HepG2 (cell line): ENCODE results near the gene QSOX1. TPM values are rescaled to one million over a fixed set of nuclear protein-coding genes. Genes with fewer than 3 reads are reported as not detected.

Experiments
- ATRX ChIP-seq: sonication (generic); formaldehyde crosslinking; IDR thresholded peaks from 2 replicates; pipeline ENCODE4 v1.4.0; 2020; ENCODE audit warnings: missing genetic modification reagents, borderline replicate concordance
- BORCS8-MEF2B ChIP-seq: sonication (generic); formaldehyde crosslinking; IDR thresholded peaks from 2 replicates; pipeline ENCODE4 v1.8.0; 2022; ENCODE audit warnings: mild to moderate bottlenecking, missing genetic modification reagents
- GMEB1 ChIP-seq: sonication (generic); formaldehyde crosslinking; IDR thresholded peaks from 2 replicates; pipeline ENCODE4 v1.5.1; 2020; ENCODE audit warnings: missing genetic modification reagents, mild to moderate bottlenecking, borderline replicate concordance
- HES4 ChIP-seq: sonication (generic); formaldehyde crosslinking; IDR thresholded peaks from 2 replicates; pipeline ENCODE4 v1.9.0; 2021; ENCODE audit warnings: mild to moderate bottlenecking, missing genetic modification reagents, borderline replicate concordance
- KAT2B ChIP-seq: fragments of 150-350 bp; IDR thresholded peaks from 2 replicates; pipeline ENCODE4 v1.6.1; 2014; ENCODE audit warnings: low read depth, low read length, borderline replicate concordance
- MLXIP ChIP-seq: sonication (generic); formaldehyde crosslinking; IDR thresholded peaks from 2 replicates; pipeline ENCODE4 v1.9.0; 2021; ENCODE audit warnings: missing genetic modification reagents, borderline replicate concordance
- MNT ChIP-seq: fragments of 450-650 bp; IDR thresholded peaks from 2 replicates; pipeline ENCODE4 v1.6.1; 2016
- NFE2L2 ChIP-seq: fragments of 150-350 bp; IDR thresholded peaks from 2 replicates; pipeline ENCODE4 v1.6.1; 2014; ENCODE audit warnings: low read length
- PBX3 ChIP-seq: sonication (generic); formaldehyde crosslinking; IDR thresholded peaks from 2 replicates; pipeline ENCODE4 v1.8.1; 2023; ENCODE audit warnings: missing genetic modification reagents, inconsistent platforms, borderline replicate concordance
- PHF20 ChIP-seq: sonication (generic); formaldehyde crosslinking; IDR thresholded peaks from 2 replicates; pipeline ENCODE4 v1.5.0; 2020; ENCODE audit warnings: mild to moderate bottlenecking, missing genetic modification reagents
- ZFP36 ChIP-seq: fragments of 150-350 bp; IDR thresholded peaks from 2 replicates; pipeline ENCODE4 v1.6.1; 2018; ENCODE audit warnings: borderline replicate concordance, low read length, low read depth; ENCODE audit not compliant: partially characterized antibody
- ZNF121 ChIP-seq: sonication (generic); formaldehyde crosslinking; IDR thresholded peaks from 2 replicates; pipeline ENCODE4 v1.5.0; 2020; ENCODE audit warnings: mild to moderate bottlenecking, missing genetic modification reagents
- ZNF180 ChIP-seq: sonication (generic); formaldehyde crosslinking; IDR thresholded peaks from 2 replicates; pipeline ENCODE4 v1.4.0; 2020; ENCODE audit warnings: low read depth, missing genetic modification reagents, borderline replicate concordance
- ZNF207 ChIP-seq: fragments of 450-650 bp; IDR thresholded peaks from 2 replicates; pipeline ENCODE4 v1.6.1; 2016; ENCODE audit warnings: antibody characterized with exemption, borderline replicate concordance
- ZNF292 ChIP-seq: sonication (generic); formaldehyde crosslinking; IDR thresholded peaks from 2 replicates; pipeline ENCODE4 v1.8.1; 2022; ENCODE audit warnings: mild to moderate bottlenecking, low read depth, missing genetic modification reagents, borderline replicate concordance
- ZNF30 ChIP-seq: sonication (generic); formaldehyde crosslinking; IDR thresholded peaks from 2 replicates; pipeline ENCODE4 v1.5.0; 2020; ENCODE audit warnings: mild to moderate bottlenecking, missing genetic modification reagents
- ZNF33B ChIP-seq: sonication (generic); formaldehyde crosslinking; IDR thresholded peaks from 2 replicates; pipeline ENCODE4 v1.5.1; 2020; ENCODE audit warnings: mild to moderate bottlenecking, missing genetic modification reagents
- polyA plus RNA-seq, 8 experiments: library from polyadenylated mRNA; depleted of rRNA in 3 of 8; stranded (reverse) in 7 of 8; unstranded in 1 of 8; fragments of >200 nt; fragmentation: Illumina TruSeq in 4 of 8; extraction: Trizol in 4 of 8; gene quantifications; 2 replicates each; pipeline versions ENCODE4 v1.2.1 to v1.2.3, GENCODE V29; 2011 to 2016; ENCODE audit warnings: low read depth in 4 of 8, missing spikeins in 1 of 8, mixed read lengths in 1 of 8; ENCODE audit not compliant: insufficient read depth in 1 of 8
- total RNA-seq, 5 experiments: library from RNA; depleted of rRNA; stranded (reverse); fragments of >200 nt; fragmentation: Illumina TruSeq; extraction: Trizol; gene quantifications; 2 replicates each; pipeline ENCODE4 v1.2.3, GENCODE V29; 2016; ENCODE audit warnings: low read depth in 1 of 5
- TF ChIP-seq, protein P1 (sequence below): sonication (generic); formaldehyde crosslinking; IDR thresholded peaks from 2 replicates; pipeline ENCODE4 v1.5.1; 2020; ENCODE audit warnings: missing genetic modification reagents, mild to moderate bottlenecking, borderline replicate concordance

QSOX1 gene
- total and polyA plus RNA-seq, 2 of the 13 experiments (the other 11 are each of a cell fraction or from before 2014, with no cell fraction given) = 6.8 to 40.2 TPM

GRCh38 chr1:180116964-180117763 lies 37.5 kb upstream of the QSOX1 start (continued):
- TF ChIP-seq, protein P1, sequence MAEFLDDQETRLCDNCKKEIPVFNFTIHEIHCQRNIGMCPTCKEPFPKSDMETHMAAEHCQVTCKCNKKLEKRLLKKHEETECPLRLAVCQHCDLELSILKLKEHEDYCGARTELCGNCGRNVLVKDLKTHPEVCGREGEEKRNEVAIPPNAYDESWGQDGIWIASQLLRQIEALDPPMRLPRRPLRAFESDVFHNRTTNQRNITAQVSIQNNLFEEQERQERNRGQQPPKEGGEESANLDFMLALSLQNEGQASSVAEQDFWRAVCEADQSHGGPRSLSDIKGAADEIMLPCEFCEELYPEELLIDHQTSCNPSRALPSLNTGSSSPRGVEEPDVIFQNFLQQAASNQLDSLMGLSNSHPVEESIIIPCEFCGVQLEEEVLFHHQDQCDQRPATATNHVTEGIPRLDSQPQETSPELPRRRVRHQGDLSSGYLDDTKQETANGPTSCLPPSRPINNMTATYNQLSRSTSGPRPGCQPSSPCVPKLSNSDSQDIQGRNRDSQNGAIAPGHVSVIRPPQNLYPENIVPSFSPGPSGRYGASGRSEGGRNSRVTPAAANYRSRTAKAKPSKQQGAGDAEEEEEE (CRISPR knock-in tag) = no peak
- no peak for TF ChIP-seq ATRX (CRISPR knock-in tag)
- peak; percentile 76; the same call in 1 of the 2 replicates for TF ChIP-seq BORCS8-MEF2B (CRISPR knock-in tag)
- TF ChIP-seq MLXIP (CRISPR knock-in tag) = no peak
- TF ChIP-seq PBX3 (CRISPR knock-in tag) = no peak
- TF ChIP-seq NFE2L2 = no peak
- TF ChIP-seq ZNF33B (CRISPR knock-in tag) = no peak
- TF ChIP-seq ZNF292 (CRISPR knock-in tag) = peak; percentile 81; the same call in 1 of the 2 replicates
- no peak for TF ChIP-seq ZNF30 (CRISPR knock-in tag)
- no peak for TF ChIP-seq ZNF207
- peak; percentile 48 for TF ChIP-seq ZNF121
- peak; percentile 46; the same call in 1 of the 2 replicates for TF ChIP-seq MNT
- no peak for TF ChIP-seq ZFP36
- no peak for TF ChIP-seq KAT2B
- TF ChIP-seq ZNF180 (CRISPR knock-in tag) = no peak
- TF ChIP-seq HES4 = no peak
- peak; percentile 63; the same call in 1 of the 2 replicates for TF ChIP-seq GMEB1 (CRISPR knock-in tag)
- TF ChIP-seq PHF20 (CRISPR knock-in tag) = peak; percentile 55; the same call in 1 of the 2 replicates
